SK-N-SH treated with all-trans-retinoic acid at 6 μM for 48 hours (cell line): Measurements from ENCODE around the gene GGT7.

Experiments
- ATAC-seq: fragments of 200-7000 bp; cut with Tn5 transposase; 3 replicates; pipeline ENCODE4 v1.9.1; 2020; ENCODE audit warnings: mild to moderate bottlenecking, moderate library complexity
- CREB5 ChIP-seq: fragments of 250-450 bp; sonication (Bioruptor Pico); IDR thresholded peaks from 2 replicates; pipeline ENCODE4 v1.5.1; 2020; ENCODE audit warnings: low read depth, mild to moderate bottlenecking, moderate library complexity
- CSDC2 ChIP-seq: fragments of 250-450 bp; sonication (Bioruptor Pico); IDR thresholded peaks from 2 replicates; pipeline ENCODE4 v1.5.0; 2020; ENCODE audit warnings: mild to moderate bottlenecking, moderate library complexity
- CSRNP3 ChIP-seq: fragments of 250-450 bp; sonication (Bioruptor Pico); IDR thresholded peaks from 2 replicates; pipeline ENCODE4 v1.5.1; 2021; ENCODE audit warnings: mild to moderate bottlenecking, moderate library complexity
- ESRRG ChIP-seq: fragments of 250-450 bp; sonication (Bioruptor Pico); IDR thresholded peaks from 2 replicates; pipeline ENCODE4 v1.6.1; 2021; ENCODE audit warnings: mild to moderate bottlenecking
- GLIS3 ChIP-seq: fragments of 250-450 bp; sonication (Bioruptor Pico); IDR thresholded peaks from 2 replicates; pipeline ENCODE4 v1.5.0; 2020; ENCODE audit warnings: mild to moderate bottlenecking, moderate library complexity
- ISL1 ChIP-seq: fragments of 250-450 bp; sonication (Bioruptor Pico); IDR thresholded peaks from 2 replicates; pipeline ENCODE4 v2.1.2; 2022; ENCODE audit warnings: mild to moderate bottlenecking, moderate library complexity
- OSR1 ChIP-seq: fragments of 250-450 bp; sonication (Bioruptor Pico); IDR thresholded peaks from 2 replicates; pipeline ENCODE4 v1.8.0; 2022; ENCODE audit warnings: moderate library complexity, mild to moderate bottlenecking, inconsistent platforms
- PATZ1 ChIP-seq: fragments of 250-450 bp; sonication (Bioruptor Pico); IDR thresholded peaks from 2 replicates; pipeline ENCODE4 v1.8.0; 2020; ENCODE audit warnings: mild to moderate bottlenecking, moderate library complexity, borderline replicate concordance
- POU6F1 ChIP-seq: fragments of 250-450 bp; sonication (Bioruptor Pico); IDR thresholded peaks from 2 replicates; pipeline ENCODE4 v1.8.0; 2021; ENCODE audit warnings: low read depth, mild to moderate bottlenecking, moderate library complexity, borderline replicate concordance
- PPARA ChIP-seq: fragments of 250-450 bp; sonication (Bioruptor Pico); IDR thresholded peaks from 2 replicates; pipeline ENCODE4 v1.5.0; 2020; ENCODE audit warnings: mild to moderate bottlenecking, borderline replicate concordance
- RARB ChIP-seq: fragments of 250-450 bp; sonication (Bioruptor Pico); IDR thresholded peaks from 2 replicates; pipeline ENCODE4 v1.8.0; 2021; ENCODE audit warnings: mild to moderate bottlenecking, moderate library complexity
- SNAI2 ChIP-seq: fragments of 250-450 bp; sonication (Bioruptor Pico); IDR thresholded peaks from 2 replicates; pipeline ENCODE4 v1.5.0; 2020; ENCODE audit warnings: mild to moderate bottlenecking, moderate library complexity
- TCF4 ChIP-seq: fragments of 250-450 bp; sonication (Bioruptor Pico); IDR thresholded peaks from 2 replicates; pipeline ENCODE4 v1.8.0; 2021; ENCODE audit warnings: mild to moderate bottlenecking, moderate library complexity, borderline replicate concordance
- TOX ChIP-seq: fragments of 250-450 bp; sonication (Bioruptor Pico); IDR thresholded peaks from 2 replicates; pipeline ENCODE4 v1.8.0; 2021; ENCODE audit warnings: mild to moderate bottlenecking, moderate library complexity, borderline replicate concordance
- TSHZ2 ChIP-seq: fragments of 250-450 bp; sonication (Bioruptor Pico); IDR thresholded peaks from 2 replicates; pipeline ENCODE4 v1.5.0; 2020; ENCODE audit warnings: mild to moderate bottlenecking, moderate library complexity
- ZC3H10 ChIP-seq: fragments of 250-450 bp; sonication (Bioruptor Pico); IDR thresholded peaks from 2 replicates; pipeline ENCODE4 v1.5.1; 2021; ENCODE audit warnings: mild to moderate bottlenecking, moderate library complexity
- ZFP3 ChIP-seq: fragments of 250-450 bp; sonication (Bioruptor Pico); IDR thresholded peaks from 2 replicates; pipeline ENCODE4 v1.5.0; 2020; ENCODE audit warnings: mild to moderate bottlenecking, moderate library complexity
- ZFP30 ChIP-seq: fragments of 450-650 bp; formaldehyde crosslinking; IDR thresholded peaks from 2 replicates; pipeline ENCODE4 v1.5.0; 2022; ENCODE audit warnings: mild to moderate bottlenecking, moderate library complexity
- ZNF565 ChIP-seq: fragments of 450-650 bp; formaldehyde crosslinking; conservative IDR thresholded peaks from 2 replicates; pipeline ENCODE4 v1.5.0; 2020; ENCODE audit warnings: low read depth, mild to moderate bottlenecking, moderate library complexity
- ZNF8 ChIP-seq: fragments of 450-650 bp; formaldehyde crosslinking; IDR thresholded peaks from 2 replicates; pipeline ENCODE4 v1.5.0; 2020; ENCODE audit warnings: mild to moderate bottlenecking, moderate library complexity

GGT7 gene

GRCh38 chr20:34850969-34851368, 21.7 kb downstream of the GGT7 start:
- no peak for ATAC-seq
- TF ChIP-seq PPARA (CRISPR knock-in tag), result no peak
- TF ChIP-seq GLIS3 (CRISPR knock-in tag), result no peak
- TF ChIP-seq ISL1 (CRISPR knock-in tag), result no peak
- TF ChIP-seq TCF4 (CRISPR knock-in tag), result no peak
- TF ChIP-seq ZNF8 (CRISPR knock-in tag), result no peak
- no peak for TF ChIP-seq ESRRG (CRISPR knock-in tag)
- TF ChIP-seq CREB5 (CRISPR knock-in tag), result no peak

GRCh38 chr20:34849778-34850177, 22.9 kb downstream of the GGT7 start:
- ATAC-seq, result no peak
- TF ChIP-seq CSRNP3 (CRISPR knock-in tag), result no peak
- TF ChIP-seq ZFP30, result no peak
- TF ChIP-seq ZFP3 (CRISPR knock-in tag), result no peak
- no peak for TF ChIP-seq TCF4 (CRISPR knock-in tag)
- TF ChIP-seq CSDC2 (CRISPR knock-in tag), result no peak
- TF ChIP-seq ZNF565 (CRISPR knock-in tag), result no peak
- no peak for TF ChIP-seq PPARA (CRISPR knock-in tag)
- TF ChIP-seq TOX (CRISPR knock-in tag), result no peak
- TF ChIP-seq CREB5 (CRISPR knock-in tag), result no peak
- TF ChIP-seq SNAI2 (CRISPR knock-in tag), result no peak
- TF ChIP-seq OSR1 (CRISPR knock-in tag), result no peak
- TF ChIP-seq TSHZ2, result no peak
- no peak for TF ChIP-seq PATZ1 (CRISPR knock-in tag)
- TF ChIP-seq GLIS3 (CRISPR knock-in tag), result no peak
- TF ChIP-seq ZC3H10 (CRISPR knock-in tag), result no peak
- no peak for TF ChIP-seq ZNF8 (CRISPR knock-in tag)
- TF ChIP-seq RARB (CRISPR knock-in tag), result no peak
- no peak for TF ChIP-seq ESRRG (CRISPR knock-in tag)
- TF ChIP-seq POU6F1, result no peak
- TF ChIP-seq, all 23 proteins: peak for 0

- TF ChIP-seq PPARA (CRISPR knock-in tag) (no peak), ZC3H10 (CRISPR knock-in tag) (no peak), ISL1 (CRISPR knock-in tag) (no peak), RARB (CRISPR knock-in tag) (no peak), OSR1 (CRISPR knock-in tag) (no peak), POU6F1 (no peak), CREB5 (CRISPR knock-in tag) (no peak), ZFP30 (no peak), TOX (CRISPR knock-in tag) (no peak), TSHZ2 (no peak)
- ATAC-seq, result no peak
Observed at GRCh38 chr20:34848597-34848996, 24.1 kb downstream of the GGT7 start.
